ENCODE data around the gene ANGPTL2. TPM values are rescaled to one million over a fixed set of nuclear protein-coding genes. Genes with fewer than 3 reads are reported as not detected.

ANGPTL2 gene
- total RNA-seq, 2 donors from 2014 or later, result not detected

DNA sequence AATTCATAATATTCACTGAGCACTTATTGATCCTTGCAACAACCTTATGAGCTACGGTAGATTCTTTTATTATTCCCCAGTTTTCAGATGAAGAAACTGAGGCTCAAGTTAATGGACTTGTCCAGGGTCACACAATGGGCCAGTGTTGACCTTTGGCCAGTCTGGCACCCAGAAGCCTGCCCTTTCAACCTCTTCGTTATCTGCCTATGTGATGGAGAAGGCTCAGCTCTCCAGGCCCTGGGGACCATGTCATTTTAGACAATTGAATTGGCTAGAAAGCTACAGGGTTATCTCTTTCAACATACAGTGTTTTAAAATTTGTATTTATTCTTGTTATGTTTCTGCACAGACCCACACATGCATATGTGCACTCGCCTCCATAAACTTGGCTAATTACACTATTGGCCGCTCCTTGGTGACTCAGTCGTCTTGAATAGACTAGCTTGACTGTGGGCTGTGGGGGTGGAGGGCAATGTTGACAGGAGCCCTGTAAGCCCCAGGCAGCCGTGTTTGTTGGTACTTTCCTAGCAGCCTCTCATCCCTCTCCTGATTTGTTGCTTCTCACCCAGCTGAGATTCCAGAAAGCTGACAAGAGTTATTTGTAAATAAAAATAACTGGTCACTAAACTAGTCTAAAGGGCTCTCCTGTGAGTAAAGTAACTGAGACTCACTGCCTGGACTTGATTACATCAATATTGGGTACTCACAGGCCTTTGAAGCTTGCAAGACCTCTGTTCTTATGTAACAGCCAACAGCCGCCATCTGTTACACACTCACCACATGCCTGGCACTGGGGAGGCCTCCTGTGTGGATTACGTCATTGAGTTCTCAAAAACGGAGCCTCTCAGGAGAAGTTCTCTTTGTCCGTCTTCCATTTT is 8.5 kb upstream of the ANGPTL2 start:
- H3K9me3 Mint-ChIP-seq, result no peaks in the 10 kb centered on the region
- no peak for ATAC-seq
- no peaks in the 10 kb centered on the region for H3K36me3 Mint-ChIP-seq
- no peak for DNase-seq (ENCODE audit: low spot score in 2 of 2)
- no peak overlapping the region for H3K27ac Mint-ChIP-seq

DNA sequence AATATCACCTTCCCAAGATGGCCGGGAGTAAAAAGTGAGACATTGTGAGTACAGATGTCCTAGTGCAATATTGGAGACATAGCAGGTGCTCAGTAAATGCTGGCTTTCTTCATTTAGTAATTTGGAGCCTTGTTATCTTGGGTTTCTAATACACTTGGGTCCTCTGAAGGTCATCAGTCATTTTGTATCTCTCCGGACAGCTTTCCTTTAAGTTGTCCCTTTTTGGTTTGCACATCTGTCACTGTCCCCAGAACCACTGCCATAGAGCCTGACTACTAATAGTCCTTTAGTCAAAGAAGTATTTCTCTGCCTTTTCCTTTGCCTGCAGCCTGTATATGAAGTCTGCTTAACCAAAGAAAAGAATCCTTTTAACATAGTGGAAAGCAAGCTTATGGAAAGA is 7.8 kb upstream of the ANGPTL2 start:
- DNase-seq (ENCODE audit: low spot score in 2 of 2), result no peak
- Mint-ChIP-seq H3K9me3 (no peaks in the 10 kb centered on the region), H3K27ac (no peak overlapping the region), H3K36me3 (no peaks in the 10 kb centered on the region)
- ATAC-seq, result no peak

DNA sequence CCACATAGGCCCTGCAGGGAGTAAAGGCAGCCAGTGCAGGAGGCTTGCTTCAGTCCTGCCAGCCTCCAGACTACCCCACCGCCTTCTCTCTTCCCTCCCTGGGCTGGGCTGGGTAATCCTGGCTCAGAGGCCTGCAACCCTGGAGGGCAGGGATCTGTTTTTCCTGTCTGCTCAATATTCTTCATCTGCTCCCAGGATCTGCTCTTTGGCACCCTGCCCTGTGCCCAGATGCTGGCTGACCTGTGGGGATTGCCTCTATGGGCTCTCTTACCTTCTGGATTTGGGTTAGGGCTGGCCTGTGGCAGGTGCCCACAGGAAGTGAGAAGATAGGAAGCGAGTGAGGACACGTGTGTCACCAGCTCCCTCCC is 7.3 kb upstream of the ANGPTL2 start:
- H3K9me3 Mint-ChIP-seq, result no peaks in the 10 kb centered on the region
- no peak overlapping the region for H3K27ac Mint-ChIP-seq
- no peaks in the 10 kb centered on the region for H3K36me3 Mint-ChIP-seq

DNA sequence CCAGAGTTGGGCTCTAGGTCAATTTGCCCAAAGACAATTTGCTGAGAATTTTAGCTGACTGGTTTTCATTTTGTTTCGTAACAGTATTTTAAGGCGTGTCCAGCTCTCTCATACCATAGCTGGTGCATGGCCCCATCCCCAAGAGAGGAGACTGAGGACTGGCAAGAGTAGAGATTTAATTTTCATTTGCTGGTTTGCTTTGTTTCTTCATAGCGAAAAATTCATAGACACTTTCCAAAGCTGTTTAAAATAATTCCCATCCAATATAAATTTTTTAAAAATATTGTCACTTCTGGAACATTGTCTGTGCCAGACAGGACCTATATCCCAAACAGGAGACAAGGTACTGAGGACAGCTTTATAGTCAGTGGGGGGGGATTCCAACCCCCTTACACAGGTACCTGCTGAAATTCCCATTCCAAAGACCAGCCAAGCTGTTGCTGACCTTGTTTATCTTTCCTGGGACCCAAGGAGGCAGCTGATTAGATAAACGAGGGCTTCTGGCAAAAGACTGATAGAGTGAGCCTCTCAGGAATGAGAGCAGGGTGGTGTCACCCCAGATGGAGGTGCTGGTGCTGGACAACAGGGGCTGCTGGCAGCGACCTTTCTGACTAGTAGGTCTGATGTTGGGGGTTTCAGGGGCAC is 6.8 kb upstream of the ANGPTL2 start:
- Mint-ChIP-seq H3K36me3 (no peaks in the 10 kb centered on the region), H3K9me3 (no peaks in the 10 kb centered on the region), H3K27ac (no peak overlapping the region)
- ATAC-seq, result no peak
- no peak for DNase-seq (ENCODE audit: low spot score in 2 of 2)

More for the DNA sequence above, 7.3 kb upstream of the ANGPTL2 start:
- no peak for DNase-seq (ENCODE audit: low spot score in 2 of 2)
- no peak for ATAC-seq

DNA sequence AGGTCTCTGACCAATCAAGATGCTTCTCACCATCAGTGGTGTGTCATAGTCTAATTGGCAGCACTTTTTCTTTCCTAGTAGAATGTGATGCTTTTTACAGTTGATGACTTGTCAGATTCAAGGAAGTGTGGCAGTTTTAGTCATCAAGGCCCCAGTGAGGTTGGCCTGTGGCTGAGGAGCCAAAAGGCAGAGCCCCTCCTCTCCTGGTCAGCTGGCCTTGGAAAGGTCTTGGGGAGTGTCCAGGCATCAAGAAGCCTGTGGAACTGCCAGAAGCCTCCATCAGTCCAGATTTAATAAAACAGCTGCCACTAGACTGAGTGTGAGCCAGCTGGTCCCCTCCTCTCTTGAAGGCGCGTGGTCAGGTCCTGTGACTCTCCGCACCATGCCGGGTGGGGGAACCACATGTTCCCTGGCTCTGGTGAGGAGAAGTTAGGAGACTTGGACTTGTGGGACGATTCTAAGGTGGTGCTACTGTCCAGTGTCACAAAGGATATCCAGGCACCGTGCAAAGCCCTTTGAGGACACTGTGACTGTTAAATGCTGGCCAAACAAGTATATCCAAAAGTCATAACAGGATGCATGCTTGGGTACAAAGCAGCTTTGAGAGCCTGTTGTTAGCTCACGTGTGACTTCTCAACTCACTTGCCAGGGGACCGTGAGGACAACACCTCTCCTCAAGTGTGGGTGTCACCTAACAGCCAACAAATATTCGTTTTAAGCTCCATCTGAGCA is 6.1 kb upstream of the ANGPTL2 start:
- Mint-ChIP-seq H3K27ac (no peak overlapping the region), H3K36me3 (no peaks in the 10 kb centered on the region), H3K9me3 (no peaks in the 10 kb centered on the region)
- DNase-seq (ENCODE audit: low spot score in 2 of 2) (no peak), ATAC-seq (peak in 1 of 2 donors; percentile 50)

DNA sequence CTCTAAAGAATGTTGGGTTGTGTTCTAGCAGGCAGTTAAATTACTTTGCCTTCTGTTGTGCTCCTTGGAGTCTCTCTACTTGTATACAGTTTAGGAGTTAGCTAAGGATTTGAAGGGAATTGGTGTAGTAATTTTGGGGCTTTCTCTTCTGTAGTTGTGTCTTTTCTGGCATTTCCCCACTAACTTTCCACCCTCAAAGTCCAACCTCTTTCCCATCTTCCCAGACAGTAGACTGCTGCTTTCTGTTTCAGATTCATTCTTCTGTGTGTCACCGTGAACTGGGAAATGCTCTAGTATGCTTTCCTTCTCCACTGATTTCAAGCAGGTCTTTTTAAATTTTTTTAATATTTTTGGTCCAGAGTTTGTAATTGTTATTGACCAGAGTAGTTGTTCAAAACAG is 4.5 kb upstream of the ANGPTL2 start:
- DNase-seq (ENCODE audit: low spot score in 2 of 2) (no peak), ATAC-seq (no peak)
- no peaks in the 10 kb centered on the region for H3K9me3 Mint-ChIP-seq
- no peaks in the 10 kb centered on the region for H3K36me3 Mint-ChIP-seq
- H3K27ac Mint-ChIP-seq, result no peak overlapping the region

DNA sequence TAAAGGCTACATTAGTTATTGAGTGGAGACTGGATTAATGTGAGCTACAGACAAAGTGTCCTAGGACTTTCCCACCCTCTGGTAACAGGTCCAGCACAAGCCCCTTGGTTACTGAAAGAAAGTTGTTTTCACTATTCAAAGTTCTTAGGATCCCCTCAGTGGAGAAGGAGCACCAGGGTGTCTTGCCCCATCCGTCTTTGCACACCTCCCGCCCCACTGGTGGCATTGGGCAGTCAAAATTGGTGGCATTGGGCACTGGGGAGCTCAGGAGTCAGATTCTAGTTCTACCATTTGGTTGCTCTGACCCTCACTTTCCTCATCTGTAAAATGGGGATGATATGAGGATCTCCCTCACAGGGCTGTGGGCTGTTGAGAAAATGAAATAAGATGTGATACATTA is 2.4 kb upstream of the ANGPTL2 start:
- ATAC-seq, result no peak
- DNase-seq (ENCODE audit: low spot score in 2 of 2), result no peak
- Mint-ChIP-seq H3K36me3 (no peaks in the 10 kb centered on the region), H3K27ac (no peak overlapping the region), H3K9me3 (no peaks in the 10 kb centered on the region)

DNA sequence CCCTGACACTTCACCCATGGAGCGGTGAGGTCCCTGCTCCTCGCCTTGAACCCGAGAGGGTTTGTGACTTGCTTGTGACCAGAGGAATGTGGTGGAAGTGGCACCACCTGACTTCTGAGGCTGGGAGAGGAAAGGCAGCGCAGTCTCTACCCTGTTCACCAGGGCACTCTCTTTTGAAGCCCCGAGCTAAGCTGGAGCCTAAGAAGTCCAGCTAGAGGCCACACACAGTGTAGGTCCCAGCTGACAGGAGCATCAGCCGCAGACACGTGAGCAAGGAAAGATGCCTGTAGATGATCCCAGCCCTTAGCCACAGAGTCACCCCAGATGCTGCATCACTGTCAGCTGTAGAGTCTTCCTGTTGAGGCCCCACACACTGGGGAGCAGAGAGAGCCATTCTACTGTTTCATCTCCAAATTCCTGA is 1.7 kb upstream of the ANGPTL2 start:
- DNase-seq (ENCODE audit: low spot score in 2 of 2) (no peak), ATAC-seq (no peak)
- no peak overlapping the region for H3K27ac Mint-ChIP-seq
- no peaks in the 10 kb centered on the region for H3K9me3 Mint-ChIP-seq
- no peaks in the 10 kb centered on the region for H3K36me3 Mint-ChIP-seq

DNA sequence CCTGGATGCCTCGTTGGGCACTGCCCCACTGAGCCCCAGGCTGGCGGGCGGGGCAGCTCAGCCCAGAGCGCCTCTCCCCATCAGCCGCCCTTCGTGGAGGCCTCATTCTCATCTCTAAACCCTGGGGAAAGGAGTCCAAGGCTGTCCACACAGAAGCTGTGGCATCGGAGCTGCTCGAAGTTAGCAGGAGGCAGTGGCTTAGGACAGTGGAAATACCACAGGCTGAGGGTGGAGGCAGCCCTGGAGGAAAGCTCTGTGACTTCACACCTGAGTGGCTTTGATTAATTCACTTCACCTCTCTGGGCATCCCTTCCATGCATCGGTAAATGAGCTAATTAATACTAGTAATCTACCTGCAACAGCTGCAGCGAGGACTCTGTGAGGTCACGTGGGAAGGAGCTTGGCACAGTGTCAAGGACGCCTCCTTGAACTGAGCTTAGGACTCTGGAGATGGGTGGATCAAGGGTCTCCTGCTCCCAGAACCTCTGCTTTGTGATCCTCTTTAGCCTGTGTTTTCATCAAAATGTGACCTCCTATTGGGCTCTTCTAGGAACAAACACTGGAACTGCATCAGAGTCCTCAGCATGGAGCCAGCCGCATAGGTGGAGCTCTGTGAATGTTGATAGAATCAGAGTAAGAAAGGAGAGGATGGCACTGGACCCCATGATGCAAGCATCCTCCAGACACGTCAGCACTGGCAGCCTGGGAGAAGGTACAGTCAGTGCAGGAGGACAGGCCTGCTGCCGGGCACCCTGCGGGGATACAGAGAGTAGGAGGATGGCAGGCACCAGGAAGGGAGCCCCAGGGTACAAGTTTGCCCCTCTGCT is 842 bp upstream of the ANGPTL2 start:
- no peaks in the 10 kb centered on the region for H3K9me3 Mint-ChIP-seq
- ATAC-seq (no peak), DNase-seq (ENCODE audit: low spot score in 2 of 2) (no peak)
- no peak overlapping the region for H3K27ac Mint-ChIP-seq
- H3K36me3 Mint-ChIP-seq, result no peaks in the 10 kb centered on the region

DNA sequence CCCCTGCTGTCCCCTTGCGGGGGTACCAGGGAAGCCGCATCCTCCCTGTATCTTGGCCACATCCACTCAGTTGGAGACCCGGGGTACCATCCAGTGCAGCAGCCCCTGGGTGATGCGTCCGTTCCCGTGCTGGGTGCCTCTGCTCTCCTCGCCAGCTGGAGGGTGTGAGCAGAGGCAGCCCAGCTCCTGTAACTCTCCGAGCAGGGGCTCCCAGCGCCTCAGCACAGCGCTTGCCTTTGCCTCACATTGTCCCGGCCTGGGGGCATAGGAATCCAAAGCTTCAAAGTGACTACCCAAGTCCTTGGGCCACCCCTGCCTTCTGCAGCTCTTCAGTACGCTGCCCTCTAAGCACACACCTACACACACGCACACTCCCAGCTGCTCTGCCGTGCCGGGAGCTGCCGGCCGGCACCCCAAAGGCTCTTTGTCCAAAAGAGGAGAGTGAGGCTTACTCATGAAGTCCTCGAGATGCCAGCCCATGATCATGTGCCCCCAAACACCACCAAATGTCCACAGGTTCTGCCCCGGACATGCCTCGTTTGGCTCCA is 733 bp downstream of the ANGPTL2 start:
- H3K27ac Mint-ChIP-seq, result no peak overlapping the region
- no peaks in the 10 kb centered on the region for H3K36me3 Mint-ChIP-seq
- no peaks in the 10 kb centered on the region for H3K9me3 Mint-ChIP-seq
- ATAC-seq (no peak), DNase-seq (ENCODE audit: low spot score in 2 of 2) (no peak)

DNA sequence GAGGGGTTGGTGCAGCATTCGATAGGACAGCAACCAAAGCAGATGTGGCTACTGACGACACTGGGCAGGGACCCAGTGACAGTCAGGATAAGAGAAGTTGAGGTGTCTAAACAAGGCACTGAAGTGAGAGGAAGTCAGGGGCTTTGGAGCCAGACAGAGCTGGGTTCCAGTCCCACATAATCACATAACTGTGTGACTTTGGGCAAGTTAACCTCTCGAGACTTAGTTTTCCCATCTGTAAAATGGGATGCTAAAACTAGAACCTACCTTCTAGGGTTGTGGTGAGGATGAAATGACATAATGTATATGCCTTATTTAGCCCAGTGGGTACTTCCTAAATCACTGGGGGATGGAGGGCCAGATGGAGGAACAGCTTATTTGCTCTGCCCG is 3.1 kb downstream of the ANGPTL2 start:
- DNase-seq (ENCODE audit: low spot score in 2 of 2), result no peak
- no peak for ATAC-seq
- Mint-ChIP-seq H3K9me3 (no peaks in the 10 kb centered on the region), H3K36me3 (no peaks in the 10 kb centered on the region), H3K27ac (no peak overlapping the region)

DNA sequence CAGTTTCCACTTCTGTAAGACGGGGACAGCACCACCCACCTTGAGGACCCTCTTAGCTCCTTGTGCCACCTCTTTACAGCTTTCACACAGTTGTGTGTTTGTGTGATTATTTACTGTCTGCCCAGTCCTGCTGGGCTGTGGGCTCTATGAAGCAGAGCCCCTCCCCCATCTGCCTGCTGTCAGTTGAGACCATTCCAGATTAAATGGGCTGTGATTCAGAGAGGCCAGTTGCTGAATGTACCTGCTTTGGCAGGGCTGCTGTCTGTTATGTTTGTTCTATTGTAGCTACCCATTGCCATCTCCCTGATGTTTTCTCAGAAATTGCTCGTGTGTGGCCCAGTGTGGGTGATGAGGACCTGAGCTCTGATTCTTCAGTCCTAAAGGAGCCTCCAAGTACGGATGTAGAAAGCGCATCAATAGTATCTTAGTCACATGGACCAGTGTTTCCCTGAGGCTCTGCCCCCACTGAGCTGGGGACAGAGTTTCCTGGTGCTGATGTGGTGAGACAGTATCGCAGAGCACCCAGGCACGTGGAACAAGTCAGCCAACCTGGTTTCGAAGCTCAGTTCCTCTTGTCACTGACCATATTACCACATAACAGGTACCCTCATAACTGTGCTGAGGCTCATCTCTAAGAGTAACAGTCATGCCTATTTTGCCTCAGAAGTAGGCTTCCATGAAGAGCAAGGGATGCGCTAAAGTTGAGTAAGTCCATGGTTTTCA is 3.7 kb downstream of the ANGPTL2 start:
- Mint-ChIP-seq H3K9me3 (no peaks in the 10 kb centered on the region), H3K27ac (peak overlapping the region in 1 of 2 donors; percentile 22), H3K36me3 (no peaks in the 10 kb centered on the region)
- ATAC-seq, result no peak
- no peak for DNase-seq (ENCODE audit: low spot score in 2 of 2)

DNA sequence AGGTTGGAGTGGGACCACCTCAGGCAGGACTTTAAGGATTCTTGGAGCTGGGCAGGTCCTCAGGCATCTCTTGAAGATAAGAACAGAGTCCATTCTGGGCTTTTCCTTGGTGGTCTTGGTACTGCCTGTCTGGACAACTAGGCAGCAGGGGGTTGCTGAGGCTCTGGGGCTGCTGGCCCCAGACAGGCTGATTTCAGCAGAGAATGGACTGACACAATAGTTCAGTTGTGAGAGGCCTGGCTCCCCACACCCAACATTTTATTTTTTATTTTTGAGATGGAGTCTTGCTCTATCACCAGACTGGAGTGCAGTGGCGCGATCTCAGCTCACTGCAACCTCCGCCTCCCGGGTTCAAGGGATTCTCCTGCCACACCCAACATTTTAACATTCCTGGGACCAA is 4.6 kb downstream of the ANGPTL2 start:
- H3K27ac Mint-ChIP-seq, result no peak overlapping the region
- no peaks in the 10 kb centered on the region for H3K36me3 Mint-ChIP-seq
- ATAC-seq (no peak), DNase-seq (ENCODE audit: low spot score in 2 of 2) (no peak)
- H3K9me3 Mint-ChIP-seq, result no peaks in the 10 kb centered on the region

DNA sequence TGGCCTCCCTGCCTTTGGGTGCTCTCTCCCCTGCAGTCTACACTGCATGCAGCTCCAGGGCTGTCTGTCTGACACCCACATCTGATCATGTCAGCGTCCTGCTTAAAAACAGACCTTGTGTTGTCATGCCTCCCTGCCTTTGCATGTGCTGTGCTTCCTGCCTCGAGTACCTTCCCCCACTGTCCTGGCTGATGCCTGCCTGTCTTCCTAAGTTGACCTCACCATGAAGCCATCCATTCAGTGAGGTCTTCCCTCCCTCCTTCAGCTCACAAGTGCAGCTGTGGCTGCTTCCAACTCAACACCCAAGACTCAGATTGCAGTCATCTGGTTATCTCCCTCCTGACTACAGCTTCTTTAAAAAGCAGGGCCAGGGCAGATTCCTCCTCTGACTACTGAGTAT is 5.5 kb downstream of the ANGPTL2 start:
- Mint-ChIP-seq H3K36me3 (no peaks in the 10 kb centered on the region), H3K9me3 (no peaks in the 10 kb centered on the region), H3K27ac (no peak overlapping the region)
- DNase-seq (ENCODE audit: low spot score in 2 of 2) (no peak), ATAC-seq (peak in 1 of 2 donors; percentile 7)

DNA sequence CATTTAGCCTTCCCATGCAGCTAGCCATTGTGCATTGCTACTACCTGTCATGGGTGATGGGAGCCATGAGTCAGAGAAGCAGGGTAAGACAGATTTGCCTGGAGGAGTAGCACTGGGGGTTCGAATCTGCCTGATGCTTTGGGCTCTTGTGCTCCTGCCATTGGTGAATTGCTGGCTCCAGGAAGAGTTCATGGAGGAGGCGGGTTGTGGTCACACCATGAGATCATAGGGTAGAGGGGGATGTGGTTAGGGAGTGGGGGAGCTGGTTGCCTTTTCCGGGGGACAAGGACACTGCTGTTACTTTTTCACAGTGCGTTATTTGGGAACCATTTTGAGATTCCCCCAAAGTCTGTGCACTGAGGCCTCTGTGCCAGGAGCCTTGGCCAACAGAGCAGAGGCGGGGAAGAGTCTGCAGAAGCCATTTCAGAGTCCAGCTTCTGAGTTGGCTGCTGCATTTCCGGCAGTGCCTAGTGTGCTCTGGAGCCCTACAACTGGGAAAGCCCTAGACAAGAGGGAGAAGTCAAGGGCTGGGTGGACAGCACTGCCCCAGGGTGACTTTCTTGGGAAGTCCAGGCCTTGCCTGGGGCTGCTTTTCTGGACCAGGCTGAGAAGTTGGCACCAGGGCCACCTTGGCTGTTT is 6.2 kb downstream of the ANGPTL2 start:
- DNase-seq (ENCODE audit: low spot score in 2 of 2), result no peak
- no peaks in the 10 kb centered on the region for H3K36me3 Mint-ChIP-seq
- no peak overlapping the region for H3K27ac Mint-ChIP-seq
- no peaks in the 10 kb centered on the region for H3K9me3 Mint-ChIP-seq
- no peak for ATAC-seq

All from activated naive CD4-positive, alpha-beta T cell treated with anti-CD3 and anti-CD28 coated beads, Interleukin-2, amount 50 U/mL, for 72 hours (primary cell).